Gastrocnemius medialis (tissue), 4 donors: ENCODE results near the gene OR52E5. TPM values are rescaled to one million over a fixed set of nuclear protein-coding genes. Genes with fewer than 3 reads are reported as not detected.

Experiments
- ATAC-seq, 2 donors: fragments of 150-250 bp; one replicate each; pipeline ENCODE4 v1.9.1; 2016
- DNase-seq, 2 donors: peaks; one replicate each; pipeline ENCODE4 v3.0.0-alpha.2; 2019
- H3K27ac ChIP-seq, 4 donors: fragments of 200-600 bp; sonication (generic); 1 replicate in 1 of 4; 2 replicates in 3 of 4; pipeline ENCODE4 v1.5.1; 2016 to 2018; ENCODE audit warnings: mild to moderate bottlenecking in 2 of 4, moderate library complexity in 1 of 4
- H3K27me3 ChIP-seq, 3 donors: fragments of 200-600 bp; sonication (generic) in 2 of 3; 1 replicate in 1 of 3; 2 replicates in 2 of 3; pipeline versions ENCODE4 v1.5.1 to v1.6.0; 2016 to 2019; ENCODE audit warnings: mild to moderate bottlenecking in 1 of 3, moderate library complexity in 1 of 3
- H3K36me3 ChIP-seq, 2 donors: fragments of 200-600 bp; sonication (generic) in 1 of 2; one replicate each; pipeline ENCODE4 v1.5.1; 2017 to 2018
- H3K4me1 ChIP-seq, 2 donors: fragments of 200-600 bp; sonication (generic) in 1 of 2; one replicate each; pipeline ENCODE4 v1.5.1; 2016 to 2017; ENCODE audit warnings: mild to moderate bottlenecking in 2 of 2
- H3K4me3 ChIP-seq, 4 donors: fragments of 200-600 bp; sonication (generic) in 3 of 4; 1 replicate in 1 of 4; 2 replicates in 3 of 4; pipeline ENCODE4 v1.5.1; 2016 to 2019; ENCODE audit warnings: mild to moderate bottlenecking in 2 of 4
- H3K9me3 ChIP-seq, 3 donors: fragments of 200-600 bp; sonication (generic) in 2 of 3; 1 replicate in 1 of 3; 2 replicates in 2 of 3; pipeline ENCODE4 v1.5.1; 2016 to 2019
- POLR2A ChIP-seq, 2 donors: fragments of 450-650 bp; IDR thresholded peaks; one replicate each; pipeline ENCODE4 v1.6.1; 2017; ENCODE audit warnings: antibody characterized with exemption in 2 of 2, mild to moderate bottlenecking in 2 of 2, moderate library complexity in 2 of 2
- in situ Hi-C, 4 donors: fragments of 200-750 bp; cut with MboI; loops; one replicate each; pipeline versions ENCODE4 v1.15.0 to v1.8.0; 2017; ENCODE audit warnings: low sequenced_read_pairs in 4 of 4
- intact Hi-C: fragments of 100-400 bp; cut with DNase I; formaldehyde crosslinking; loops from one replicate; pipeline ENCODE4 v1.15.1; 2023; ENCODE audit warnings: low total_unique reads
- total RNA-seq, 4 donors: library from RNA; depleted of rRNA; stranded (reverse); fragments of >200 nt; gene quantifications; one replicate each; pipeline versions ENCODE4 v1.1.0 to v1.2.3, GENCODE V29; 2016
- TF ChIP-seq, protein P1 (sequence below), 5 experiments: fragments of 450-650 bp in 3 of 5; fragments of 200-600 bp in 2 of 5; sonication (generic) in 2 of 5; IDR thresholded peaks in 4 of 5; conservative IDR thresholded peaks in 1 of 5; 1 replicate in 4 of 5; 2 replicates in 1 of 5; pipeline ENCODE4 v1.5.1; 2016 to 2019; ENCODE audit warnings: antibody characterized with exemption in 5 of 5, mild to moderate bottlenecking in 3 of 5, moderate library complexity in 3 of 5

Gene OR52E5
- total RNA-seq, 4 donors from 2014 or later, result not detected

DNA sequence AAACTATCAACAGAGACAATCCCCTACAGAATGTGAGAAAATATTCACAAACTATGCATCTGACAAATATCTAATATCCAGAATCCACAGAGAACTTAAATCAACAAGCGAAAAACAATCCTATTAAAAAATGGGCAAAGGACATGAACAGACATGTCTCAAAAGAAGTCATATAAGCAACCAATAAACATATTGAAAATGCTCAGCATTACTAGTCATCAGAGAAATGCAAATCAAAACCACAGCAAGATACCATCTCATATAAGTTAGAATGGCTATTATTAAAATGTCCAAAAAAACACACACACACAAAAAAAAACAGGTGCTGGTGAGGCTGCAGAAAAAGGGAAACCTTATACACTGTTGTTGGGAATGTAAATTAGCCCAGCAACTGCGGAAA lies 27.2 kb upstream of the OR52E5 start:
- no peaks in the 10 kb centered on the region for H3K9me3 ChIP-seq
- H3K4me1 ChIP-seq, result no peaks in the 10 kb centered on the region
- TF ChIP-seq, protein P1, sequence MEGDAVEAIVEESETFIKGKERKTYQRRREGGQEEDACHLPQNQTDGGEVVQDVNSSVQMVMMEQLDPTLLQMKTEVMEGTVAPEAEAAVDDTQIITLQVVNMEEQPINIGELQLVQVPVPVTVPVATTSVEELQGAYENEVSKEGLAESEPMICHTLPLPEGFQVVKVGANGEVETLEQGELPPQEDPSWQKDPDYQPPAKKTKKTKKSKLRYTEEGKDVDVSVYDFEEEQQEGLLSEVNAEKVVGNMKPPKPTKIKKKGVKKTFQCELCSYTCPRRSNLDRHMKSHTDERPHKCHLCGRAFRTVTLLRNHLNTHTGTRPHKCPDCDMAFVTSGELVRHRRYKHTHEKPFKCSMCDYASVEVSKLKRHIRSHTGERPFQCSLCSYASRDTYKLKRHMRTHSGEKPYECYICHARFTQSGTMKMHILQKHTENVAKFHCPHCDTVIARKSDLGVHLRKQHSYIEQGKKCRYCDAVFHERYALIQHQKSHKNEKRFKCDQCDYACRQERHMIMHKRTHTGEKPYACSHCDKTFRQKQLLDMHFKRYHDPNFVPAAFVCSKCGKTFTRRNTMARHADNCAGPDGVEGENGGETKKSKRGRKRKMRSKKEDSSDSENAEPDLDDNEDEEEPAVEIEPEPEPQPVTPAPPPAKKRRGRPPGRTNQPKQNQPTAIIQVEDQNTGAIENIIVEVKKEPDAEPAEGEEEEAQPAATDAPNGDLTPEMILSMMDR (IDR thresholded peaks at IDR 0.05 in 4 of 5, conservative IDR thresholded peaks at IDR 0.05 in 1 of 5), result no peak
- no peak for TF ChIP-seq POLR2A (IDR thresholded peaks at IDR 0.05)
- H3K4me3 ChIP-seq, result no peak overlapping the region
- intact Hi-C loops (no loop called here), in situ Hi-C loops (no loop called here)
- H3K27me3 ChIP-seq, result no peaks in the 10 kb centered on the region
- DNase-seq, result no peak
- no peak overlapping the region for H3K27ac ChIP-seq
- H3K36me3 ChIP-seq, result no peaks in the 10 kb centered on the region
- ATAC-seq, result no peak

DNA sequence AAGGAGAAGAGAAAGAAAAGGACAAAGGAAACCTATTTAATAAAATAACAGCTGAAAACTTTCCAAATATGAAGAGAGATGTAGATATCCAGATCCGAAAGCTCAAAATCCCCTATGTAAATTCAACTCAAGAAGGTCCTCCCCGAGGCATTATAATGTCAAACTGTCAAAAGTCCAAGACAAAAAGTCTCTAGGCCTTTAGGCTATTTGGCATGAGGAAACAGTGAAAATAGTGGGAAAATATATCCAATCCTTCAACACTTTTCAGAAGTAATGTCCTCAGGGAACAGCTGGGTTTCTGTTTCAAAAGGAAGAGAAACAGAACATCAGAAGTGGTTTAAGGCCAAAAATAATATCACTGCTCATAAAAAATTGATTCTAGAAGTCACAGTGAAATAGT lies 14.4 kb upstream of the OR52E5 start:
- no peaks in the 10 kb centered on the region for H3K36me3 ChIP-seq
- TF ChIP-seq, protein P1 (IDR thresholded peaks at IDR 0.05 in 4 of 5, conservative IDR thresholded peaks at IDR 0.05 in 1 of 5), result no peak
- TF ChIP-seq POLR2A (IDR thresholded peaks at IDR 0.05), result no peak
- DNase-seq (no peak), ATAC-seq (no peak)
- no peaks in the 10 kb centered on the region for H3K4me1 ChIP-seq
- H3K27ac ChIP-seq, result no peak overlapping the region
- no peaks in the 10 kb centered on the region for H3K9me3 ChIP-seq
- no peaks in the 10 kb centered on the region for H3K27me3 ChIP-seq
- H3K4me3 ChIP-seq, result no peak overlapping the region
- intact Hi-C loops (no loop called here), in situ Hi-C loops (no loop called here)

DNA sequence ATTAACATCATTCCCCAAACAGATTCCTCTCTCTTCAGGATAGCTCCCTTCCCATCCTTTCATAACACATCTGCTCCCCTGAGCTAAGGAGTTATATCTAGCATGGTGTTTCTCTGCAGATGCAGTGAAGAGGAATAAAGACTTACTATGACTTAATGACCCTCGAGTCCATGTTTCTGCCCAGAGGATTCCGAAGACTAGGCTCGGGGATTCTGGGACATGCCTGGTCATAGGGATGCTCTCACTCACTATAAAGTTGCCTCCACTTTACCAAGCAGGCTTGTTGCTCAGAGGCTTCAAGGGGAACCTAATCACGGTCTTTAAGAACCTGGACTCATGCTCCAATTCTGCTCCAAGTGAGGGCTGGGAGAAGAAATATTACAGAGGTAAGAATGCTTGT lies 12.7 kb upstream of the OR52E5 start, which contains the start of gene OR52E4:
OR52E4 (plus strand) TSS at position 301 of the 400 bp plus-strand sequence. CDS start 3,664 bp downstream, outside the sequence.
- no peak for ATAC-seq
- H3K36me3 ChIP-seq, result no peaks in the 10 kb centered on the region
- H3K4me3 ChIP-seq, result no peak within 1 kb of the TSS
- H3K4me1 ChIP-seq, result no peaks in the 10 kb centered on the region
- H3K27ac ChIP-seq, result no peak within 1 kb of the TSS
- in situ Hi-C loops (no loop called here), intact Hi-C loops (no loop called here)
- DNase-seq, result no peak
- no peaks in the 10 kb centered on the region for H3K27me3 ChIP-seq
- no peak for TF ChIP-seq POLR2A (IDR thresholded peaks at IDR 0.05)
- TF ChIP-seq, protein P1 (IDR thresholded peaks at IDR 0.05 in 4 of 5, conservative IDR thresholded peaks at IDR 0.05 in 1 of 5), result no peak
- H3K9me3 ChIP-seq, result no peaks in the 10 kb centered on the region

DNA sequence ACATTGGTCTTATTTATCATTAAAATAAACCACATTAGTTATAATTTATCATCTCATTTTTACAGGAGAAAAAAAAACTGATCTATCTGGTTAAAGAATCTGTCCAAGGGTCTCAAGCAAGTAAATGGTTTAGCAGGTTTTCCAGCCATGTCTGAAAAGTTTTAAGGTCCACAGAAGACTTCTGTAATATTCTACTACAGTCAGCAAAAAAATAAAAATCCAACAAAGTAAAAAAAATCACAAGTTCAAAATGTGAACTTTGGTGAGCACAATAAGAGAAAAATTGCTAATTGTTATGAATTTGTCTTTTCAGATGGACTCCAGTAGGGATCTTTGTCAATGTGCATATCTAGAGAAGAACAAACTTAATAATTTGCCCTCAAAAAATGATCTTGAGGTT lies 11.3 kb upstream of the OR52E5 start:
- H3K27ac ChIP-seq, result no peak overlapping the region
- no peak for TF ChIP-seq POLR2A (IDR thresholded peaks at IDR 0.05)
- TF ChIP-seq, protein P1 (IDR thresholded peaks at IDR 0.05 in 4 of 5, conservative IDR thresholded peaks at IDR 0.05 in 1 of 5), result no peak
- ATAC-seq, result no peak
- no peak for DNase-seq
- no peaks in the 10 kb centered on the region for H3K36me3 ChIP-seq
- no peak overlapping the region for H3K4me3 ChIP-seq
- intact Hi-C loops, result no loop called here
- no peaks in the 10 kb centered on the region for H3K9me3 ChIP-seq
- in situ Hi-C loops, result no loop called here
- no peaks in the 10 kb centered on the region for H3K27me3 ChIP-seq
- H3K4me1 ChIP-seq, result no peaks in the 10 kb centered on the region

DNA sequence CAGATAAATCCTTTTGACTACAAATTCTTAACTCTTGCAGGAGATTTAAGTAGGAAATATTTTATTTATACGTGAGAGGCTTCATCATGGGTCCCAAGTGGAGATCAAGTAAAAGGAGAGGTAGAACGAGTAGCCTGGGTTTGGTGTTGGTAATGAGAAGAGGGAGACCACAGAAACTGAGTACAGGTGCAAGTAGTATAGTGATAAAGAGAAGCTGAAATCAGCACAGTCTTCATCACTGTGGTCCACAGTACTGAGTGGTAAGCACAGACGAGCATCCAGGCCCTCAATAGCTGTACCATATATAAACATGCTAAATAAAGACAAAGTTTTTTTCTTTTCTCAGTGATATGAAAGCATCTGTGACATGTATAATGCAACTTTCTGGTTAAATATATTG lies 5.8 kb upstream of the OR52E5 start:
- Histone ChIP-seq H3K9me3 (no peaks in the 10 kb centered on the region), H3K4me1 (no peaks in the 10 kb centered on the region), H3K27me3 (no peaks in the 10 kb centered on the region), H3K27ac (no peak overlapping the region), H3K36me3 (no peaks in the 10 kb centered on the region), H3K4me3 (no peak overlapping the region)
- TF ChIP-seq, protein P1 (IDR thresholded peaks at IDR 0.05 in 4 of 5, conservative IDR thresholded peaks at IDR 0.05 in 1 of 5), result no peak
- no peak for TF ChIP-seq POLR2A (IDR thresholded peaks at IDR 0.05)
- intact Hi-C loops (no loop called here), in situ Hi-C loops (no loop called here)
- ATAC-seq, result no peak
- DNase-seq, result no peak
